HepG2 (cell line): ENCODE measurements around the gene TCF20. TPM values are rescaled to one million over a fixed set of nuclear protein-coding genes. Genes with fewer than 3 reads are reported as not detected.

Experiments
- ETS1 ChIP-seq: sonication (generic); formaldehyde crosslinking; IDR thresholded peaks from 2 replicates; pipeline ENCODE4 v1.4.0; 2020; ENCODE audit warnings: missing genetic modification reagents
- GRHL1 ChIP-seq: sonication (generic); formaldehyde crosslinking; conservative IDR thresholded peaks from 2 replicates; pipeline ENCODE4 v1.8.0; 2022; ENCODE audit warnings: missing genetic modification reagents
- GZF1 ChIP-seq: sonication (generic); formaldehyde crosslinking; IDR thresholded peaks from 2 replicates; pipeline ENCODE4 v1.5.1; 2020; ENCODE audit warnings: mild to moderate bottlenecking, missing genetic modification reagents
- HOXA5 ChIP-seq: sonication (generic); formaldehyde crosslinking; IDR thresholded peaks from 2 replicates; pipeline ENCODE4 v1.4.0; 2020; ENCODE audit warnings: missing genetic modification reagents
- IKZF4 ChIP-seq: sonication (generic); formaldehyde crosslinking; IDR thresholded peaks from 2 replicates; pipeline ENCODE4 v1.5.1; 2020; ENCODE audit warnings: borderline replicate concordance, mild to moderate bottlenecking, low read depth, missing genetic modification reagents; ENCODE audit errors: not compliant biosample characterization
- NCOR1 ChIP-seq: fragments of 200-600 bp; sonication (generic); IDR thresholded peaks from 2 replicates; pipeline ENCODE4 v1.7.0; 2017; ENCODE audit warnings: antibody characterized with exemption, low read length, borderline replicate concordance
- NONO ChIP-seq, 2 experiments: fragments of 450-650 bp in 1 of 2; sonication (generic) in 1 of 2; formaldehyde crosslinking in 1 of 2; IDR thresholded peaks in 1 of 2; conservative IDR thresholded peaks in 1 of 2; 2 replicates each; pipeline versions ENCODE4 v1.6.1 to v1.8.0; 2017 to 2022; ENCODE audit warnings: mild to moderate bottlenecking in 1 of 2, missing genetic modification reagents in 1 of 2, moderate library complexity in 1 of 2
- PRMT3 ChIP-seq: sonication (generic); formaldehyde crosslinking; IDR thresholded peaks from 2 replicates; pipeline ENCODE4 v1.8.1; 2022; ENCODE audit warnings: low read depth, mild to moderate bottlenecking, moderate library complexity, missing genetic modification reagents, borderline replicate concordance
- SNAPC5 ChIP-seq: sonication (generic); formaldehyde crosslinking; IDR thresholded peaks from 2 replicates; pipeline ENCODE4 v1.8.1; 2023; ENCODE audit warnings: mild to moderate bottlenecking, missing genetic modification reagents, borderline replicate concordance
- TAF15 ChIP-seq: fragments of 200-400 bp; formaldehyde crosslinking; IDR thresholded peaks from one replicate; pipeline ENCODE4 v1.6.1; 2018; ENCODE audit warnings: mild to moderate bottlenecking, low read depth, low read length; ENCODE audit not compliant: poor library complexity, severe bottlenecking
- YEATS4 ChIP-seq: sonication (generic); formaldehyde crosslinking; IDR thresholded peaks from 2 replicates; pipeline ENCODE4 v1.4.0; 2020; ENCODE audit warnings: missing genetic modification reagents, borderline replicate concordance
- ZBTB10 ChIP-seq: sonication (generic); formaldehyde crosslinking; IDR thresholded peaks from 2 replicates; pipeline ENCODE4 v1.4.0; 2020; ENCODE audit warnings: missing genetic modification reagents, borderline replicate concordance
- ZNF335 ChIP-seq: sonication (generic); formaldehyde crosslinking; IDR thresholded peaks from 2 replicates; pipeline ENCODE4 v1.4.0; 2020; ENCODE audit warnings: missing genetic modification reagents
- ZNF441 ChIP-seq: sonication (generic); formaldehyde crosslinking; IDR thresholded peaks from 2 replicates; pipeline ENCODE4 v1.7.0; 2021; ENCODE audit warnings: missing genetic modification reagents, borderline replicate concordance
- ZNF557 ChIP-seq: sonication (generic); formaldehyde crosslinking; IDR thresholded peaks from 2 replicates; pipeline ENCODE4 v1.4.0; 2020; ENCODE audit warnings: missing genetic modification reagents
- ZNF607 ChIP-seq: sonication (generic); formaldehyde crosslinking; IDR thresholded peaks from 2 replicates; pipeline ENCODE4 v1.5.1; 2020; ENCODE audit warnings: missing genetic modification reagents, mild to moderate bottlenecking, borderline replicate concordance
- ZNF777 ChIP-seq: sonication (generic); formaldehyde crosslinking; IDR thresholded peaks from 2 replicates; pipeline ENCODE4 v1.4.0; 2020; ENCODE audit warnings: missing genetic modification reagents
- ZNF780A ChIP-seq: sonication (generic); formaldehyde crosslinking; IDR thresholded peaks from 2 replicates; pipeline ENCODE4 v1.8.0; 2022; ENCODE audit warnings: mild to moderate bottlenecking, missing genetic modification reagents, moderate library complexity
- ZNF784 ChIP-seq: sonication (generic); formaldehyde crosslinking; IDR thresholded peaks from 2 replicates; pipeline ENCODE4 v1.5.1; 2020; ENCODE audit warnings: missing genetic modification reagents, mild to moderate bottlenecking, borderline replicate concordance
- ZNF816 ChIP-seq: sonication (generic); formaldehyde crosslinking; IDR thresholded peaks from 2 replicates; pipeline ENCODE4 v1.8.0; 2022; ENCODE audit warnings: missing genetic modification reagents, mild to moderate bottlenecking, borderline replicate concordance
- ZNF83 ChIP-seq: sonication (generic); formaldehyde crosslinking; IDR thresholded peaks from 2 replicates; pipeline ENCODE4 v1.4.0; 2020; ENCODE audit warnings: missing genetic modification reagents, mild to moderate bottlenecking, borderline replicate concordance
- ZSCAN22 ChIP-seq: sonication (generic); formaldehyde crosslinking; IDR thresholded peaks from 2 replicates; pipeline ENCODE4 v1.4.0; 2020; ENCODE audit warnings: mild to moderate bottlenecking, missing genetic modification reagents
- ZSCAN31 ChIP-seq: sonication (generic); formaldehyde crosslinking; IDR thresholded peaks from 2 replicates; pipeline ENCODE4 v1.5.0; 2020; ENCODE audit warnings: low read depth, mild to moderate bottlenecking, missing genetic modification reagents
- polyA plus RNA-seq, 8 experiments: library from polyadenylated mRNA; depleted of rRNA in 3 of 8; stranded (reverse) in 7 of 8; unstranded in 1 of 8; fragments of >200 nt; fragmentation: Illumina TruSeq in 4 of 8; extraction: Trizol in 4 of 8; gene quantifications; 2 replicates each; pipeline versions ENCODE4 v1.2.1 to v1.2.3, GENCODE V29; 2011 to 2016; ENCODE audit warnings: low read depth in 4 of 8, missing spikeins in 1 of 8, mixed read lengths in 1 of 8; ENCODE audit not compliant: insufficient read depth in 1 of 8
- total RNA-seq, 5 experiments: library from RNA; depleted of rRNA; stranded (reverse); fragments of >200 nt; fragmentation: Illumina TruSeq; extraction: Trizol; gene quantifications; 2 replicates each; pipeline ENCODE4 v1.2.3, GENCODE V29; 2016; ENCODE audit warnings: low read depth in 1 of 5

Gene TCF20
- total and polyA plus RNA-seq, 2 of the 13 experiments (the other 11 are each of a cell fraction or from before 2014, with no cell fraction given) = 12.8 to 23.7 TPM

- TF ChIP-seq ZBTB10 (no peak), ZNF557 (CRISPR knock-in tag) (no peak), ZNF780A (CRISPR knock-in tag) (no peak), TAF15 (no peak), ZNF777 (CRISPR knock-in tag) (no peak), GRHL1 (CRISPR knock-in tag) (no peak), ZNF784 (no peak), ZSCAN22 (CRISPR knock-in tag) (no peak), GZF1 (CRISPR knock-in tag) (no peak), NONO (IDR thresholded peaks at IDR 0.05) (no peak), NONO (CRISPR knock-in tag; conservative IDR thresholded peaks at IDR 0.05) (no peak; the same call in 1 of the 2 replicates), ZSCAN31 (no peak), HOXA5 (CRISPR knock-in tag) (no peak), ZNF816 (CRISPR knock-in tag) (no peak), ZNF441 (CRISPR knock-in tag) (no peak), ZNF83 (CRISPR knock-in tag) (no peak), PRMT3 (no peak), YEATS4 (CRISPR knock-in tag) (no peak), ZNF607 (CRISPR knock-in tag) (no peak), NCOR1 (no peak), SNAPC5 (CRISPR knock-in tag) (no peak), IKZF4 (CRISPR knock-in tag) (no peak), ZNF335 (CRISPR knock-in tag) (no peak), ETS1 (CRISPR knock-in tag) (no peak)
Observed at GRCh38 chr22:42282252-42282942, 11.9 kb upstream of the TCF20 start (continued).
